ENCODE results near the gene APOL6. TPM values are rescaled to one million over a fixed set of nuclear protein-coding genes. Genes with fewer than 3 reads are reported as not detected.
A peak's percentile ranks its signal among the peaks of the same experiment; 100 is the strongest.

Gene APOL6
- 5.7 and 5.9 TPM in 2 replicates for total RNA-seq (2013; cell fraction: nucleolus; rRNA removed)
- 20.7 and 26.0 TPM in 2 replicates for total RNA-seq (2014; rRNA removed)
- 22.9 and 23.0 TPM in 2 replicates for total RNA-seq (2014; rRNA removed; fragmentation: Illumina TruSeq; extraction: Trizol)
- total RNA-seq (2021) = 16.2 and 16.9 TPM in 2 replicates
- 4.0 TPM for polyA plus RNA-seq (2011; ENCODE audit: low read depth)
- 10.4 and 13.7 TPM in 2 replicates for polyA plus RNA-seq (2011; rRNA removed)
- 6.3 and 7.1 TPM in 2 replicates for polyA plus RNA-seq (2011; cell fraction: cytosol; rRNA removed)
- 3.8 TPM in 2 replicates for polyA plus RNA-seq (2011; cell fraction: nucleus; rRNA removed)
- polyA plus RNA-seq (2012) = 4.3 and 5.8 TPM in 2 replicates
- polyA plus RNA-seq (2014; fragmentation: Illumina TruSeq; extraction: Trizol) = 13.2 and 15.9 TPM in 2 replicates
- polyA plus RNA-seq (2014; fragmentation: Nextera tagmentation; extraction: Ambion mirVana) = 1 to 10 TPM; 4.3 to 6.7 TPM
- polyA plus RNA-seq (2014; rRNA removed) = 7.3 and 8.2 TPM in 2 replicates
- polyA plus RNA-seq (2016; fragmentation: Nextera tagmentation; extraction: Ambion mirVana) = 1 to 10 TPM; 5.7 to 6.4 TPM
- polyA minus RNA-seq (2011; rRNA and poly(A)+ RNA removed) = 21.0 and 22.7 TPM in 2 replicates
- 9.1 and 10.6 TPM in 2 replicates for polyA minus RNA-seq (2011; cell fraction: cytosol; rRNA and poly(A)+ RNA removed)
- polyA minus RNA-seq (2011; cell fraction: nucleus; rRNA and poly(A)+ RNA removed) = 4.7 and 5.6 TPM in 2 replicates
- Bru-seq, nascent RNA = percentile 79 among the genes with signal in this experiment
- BruChase-seq, experiment 1, labeled RNA remaining after a 6-hour chase = percentile 86 among the genes with signal in this experiment
- BruChase-seq, experiment 2, labeled RNA remaining after a 2-hour chase = percentile 90 among the genes with signal in this experiment
- long read RNA-seq, experiment 1, full-length matches to known transcripts = 1 of 5 reads
- long read RNA-seq, experiment 1, partial matches to known transcripts = 0 of 5 reads
- long read RNA-seq, experiment 1, other reads (novel, unspliced or antisense) = 4 of 5 reads
- long read RNA-seq, experiment 2, full-length matches to known transcripts = 4 of 26 reads
- long read RNA-seq, experiment 2, partial matches to known transcripts = 1 of 26 reads
- long read RNA-seq, experiment 2, other reads (novel, unspliced or antisense) = 21 of 26 reads

DNA sequence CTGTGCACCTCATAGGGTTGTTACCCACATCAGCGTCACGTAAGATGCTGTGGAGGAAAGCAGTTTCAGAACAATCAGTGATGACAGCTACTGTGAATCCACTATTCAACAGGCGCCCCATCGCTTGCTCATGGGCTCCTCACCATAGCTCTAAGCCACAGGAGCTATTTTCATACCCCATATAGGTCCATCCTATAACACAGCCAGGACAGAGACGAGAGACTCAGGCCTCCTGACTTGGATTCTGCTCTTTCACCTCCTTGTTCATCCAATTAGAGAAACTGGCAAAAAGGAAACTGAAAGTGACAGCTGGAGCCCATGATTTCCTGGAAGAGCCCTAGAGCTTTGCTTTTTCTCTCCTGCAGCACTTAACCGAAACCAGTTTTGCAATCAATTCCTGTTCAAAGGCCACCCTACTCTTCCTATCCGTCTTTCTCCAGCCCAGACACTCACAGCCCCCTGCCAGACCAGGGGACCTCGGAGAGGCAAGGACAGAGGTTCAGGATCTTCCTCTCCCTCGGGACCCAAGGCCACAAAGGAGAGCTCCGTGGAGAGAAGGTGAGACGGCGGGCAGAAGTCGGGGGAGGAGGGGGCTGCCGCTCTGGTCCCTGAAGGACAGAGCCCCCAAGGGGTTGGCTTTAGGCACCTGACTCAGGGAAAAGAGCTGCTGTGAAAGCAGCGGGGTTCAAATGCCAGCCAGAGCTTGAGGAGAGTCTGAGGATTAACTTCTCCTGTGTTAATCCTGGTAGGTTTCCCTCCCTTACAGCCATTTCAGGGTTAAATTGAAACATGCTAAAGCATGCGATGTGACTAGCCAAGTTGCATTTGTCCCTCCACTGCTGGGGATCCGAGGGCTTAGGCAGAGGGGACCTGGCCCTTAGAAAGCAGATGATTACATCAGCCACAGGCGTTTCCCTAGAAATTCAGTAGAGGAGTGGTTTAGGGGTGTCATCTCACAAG lies at the start of gene APOL6:
TSS of gene APOL6 (plus strand) at position 381 of the 960 bp plus-strand sequence. CDS start 7,980 bp downstream, outside the sequence.
- SMC1A ChIA-PET (ENCODE audit: uncharacterized antibody, unreplicated experiment) = interaction anchor here (0.9 to 3.1 kb wide), 11 partner anchors 8 to 273 kb away, joined by 3 to 12 read pairs (median 4); no protein-coding TSS in a partner anchor
- Histone ChIP-seq H3K4me2 (ENCODE audit: control insufficient read depth, insufficient read depth) (peak within 1 kb of the TSS; percentile 94), H3K27ac (ENCODE audit: control insufficient read depth, insufficient read depth) (peak within 1 kb of the TSS; percentile 93), H3K9me3 (replicated peaks; ENCODE audit: control insufficient read depth, insufficient read depth, low read length) (peaks cover 2% of the 10 kb centered on the region; the same call in 1 of the 3 replicates), H3K4me3 (peak within 1 kb of the TSS; percentile 91), H2AFZ (ENCODE audit: control insufficient read depth, low read depth, low read length) (peak within 1 kb of the TSS; percentile 88), H3K79me2 (ENCODE audit: control insufficient read depth, insufficient read depth, low read length) (peaks cover 15% of the 10 kb centered on the region), H3K9ac (ENCODE audit: control insufficient read depth, insufficient read depth, low read length) (peak within 1 kb of the TSS; percentile 96), H3K36me3 (ENCODE audit: control insufficient read depth in 2 of 2, insufficient read depth in 2 of 2, low read length in 1 of 2) (no peaks in the 10 kb centered on the region; a peak in 1 of 4 replicates), H3K27me3 (replicated peaks in 1 of 2; ENCODE audit: control insufficient read depth in 2 of 2, insufficient read depth in 2 of 2, low read length in 1 of 2) (no peaks in the 10 kb centered on the region), H4K20me1 (ENCODE audit: control insufficient read depth, insufficient read depth) (no peaks in the 10 kb centered on the region), H3K4me1 (ENCODE audit: control insufficient read depth, insufficient read depth, low read length) (peaks cover 19% of the 10 kb centered on the region)
- intact Hi-C loops (cut with micrococcal nuclease; ENCODE audit: unreplicated experiment) = no loop called here
- in situ Hi-C loops (cut with MboI) = no loop called here
- FAIRE-seq = peak; percentile 78
- POLR2A ChIA-PET = interaction anchor here (1.0 to 1.3 kb wide), 2 partner anchors 15 to 18 kb away, joined by 3 read pairs; no protein-coding TSS in a partner anchor
- WGBS (ENCODE audit: insufficient coverage, insufficient replicate concordance, low lambda C conversion rate, missing lambda C conversion rate) = 3% methylated on average over 17 of the region's 18 CpGs
- RAD21 ChIA-PET (ENCODE audit: unreplicated experiment) = interaction anchor here (0.7 to 2.9 kb wide), 7 partner anchors 13 to 295 kb away, joined by 3 to 30 read pairs (median 4); no protein-coding TSS in a partner anchor
- CTCF ChIA-PET = interaction anchor here (0.6 to 3.0 kb wide), 9 partner anchors 8 to 277 kb away, joined by 3 to 26 read pairs (median 4); no protein-coding TSS in a partner anchor
- ATAC-seq = peak; percentile 79
- peak; percentile 65 for DNase-seq (ENCODE audit: low read depth, low spot score)
- BruUV-seq (replicated peaks) = TSS peak; percentile 80
- TF ChIP-seq ETV6 (conservative IDR thresholded peaks at IDR 0.05 in 1 of 2, IDR thresholded peaks at IDR 0.05 in 1 of 2; ENCODE audit: borderline replicate concordance in 1 of 2, low read depth in 1 of 2) (peak in 1 of 2 experiments; percentile 81; a peak in 2 of 4 replicates), CBFB (IDR thresholded peaks at IDR 0.05; ENCODE audit: low read depth) (no peak), SMAD5 (IDR thresholded peaks at IDR 0.05; ENCODE audit: low read depth) (no peak), PAX8 (IDR thresholded peaks at IDR 0.05) (no peak), NR2C1 (IDR thresholded peaks at IDR 0.05) (peak; percentile 41; the same call in 1 of the 2 replicates), STAT3 (IDR thresholded peaks at IDR 0.05; ENCODE audit: low read depth, low read length) (no peak; the same call in 1 of the 2 replicates), RBBP5 (conservative IDR thresholded peaks at IDR 0.05) (no peak), POLR2AphosphoS5 (IDR thresholded peaks at IDR 0.05; ENCODE audit: low read length) (peak; percentile 66), SMARCA5 (IDR thresholded peaks at IDR 0.05) (no peak), MLLT1 (IDR thresholded peaks at IDR 0.05) (0 out of 2 replicates have a peak, but pooled peaks have one; percentile 10), IKZF1 (conservative IDR thresholded peaks at IDR 0.05) (peak; percentile 80), POLR2A (IDR thresholded peaks at IDR 0.05; ENCODE audit: low read depth, low read length) (peak; percentile 65), NFXL1 (IDR thresholded peaks at IDR 0.05; ENCODE audit: borderline replicate concordance) (no peak), EED (IDR thresholded peaks at IDR 0.05; ENCODE audit: low read depth) (peak; percentile 84), NBN (IDR thresholded peaks at IDR 0.05) (0 out of 2 replicates have a peak, but pooled peaks have one; percentile 20), MEF2B (IDR thresholded peaks at IDR 0.05; ENCODE audit: partially characterized antibody, poor library complexity, severe bottlenecking) (peak; percentile 75), RUNX3 (IDR thresholded peaks at IDR 0.05; ENCODE audit: low read length) (peak; percentile 36; the same call in 1 of the 2 replicates)
